Osteoblast (primary cell): ENCODE results near the gene WASHC4. TPM values are rescaled to one million over a fixed set of nuclear protein-coding genes. Genes with fewer than 3 reads are reported as not detected.

Experiments
- DNase-seq: peaks from one replicate; pipeline ENCODE4 v3.0.0; 2011; ENCODE audit warnings: low spot score, mixed read lengths; ENCODE audit not compliant: insufficient read length; ENCODE audit errors: missing footprints
- H2AFZ ChIP-seq: 2 replicates; pipeline ENCODE4 v1.6.0; 2011; ENCODE audit warnings: mild to moderate bottlenecking, low read length
- H3K27ac ChIP-seq: 2 replicates; pipeline ENCODE4 v1.5.1; 2011; ENCODE audit warnings: mild to moderate bottlenecking, low read depth, low read length, moderate library complexity
- H3K27me3 ChIP-seq: 2 replicates; pipeline ENCODE4 v1.6.0; 2012; ENCODE audit warnings: mild to moderate bottlenecking, control low read depth, inconsistent platforms, low read length, moderate library complexity; ENCODE audit not compliant: insufficient read depth
- H3K36me3 ChIP-seq: 2 replicates; pipeline ENCODE4 v1.5.1; 2011; ENCODE audit warnings: mild to moderate bottlenecking, low read length, control low read depth, moderate library complexity; ENCODE audit not compliant: insufficient read depth
- H3K4me1 ChIP-seq: 2 replicates; pipeline ENCODE4 v1.5.1; 2011; ENCODE audit warnings: mild to moderate bottlenecking, low read length, control low read depth, moderate library complexity; ENCODE audit not compliant: insufficient read depth
- H3K4me2 ChIP-seq: 2 replicates; pipeline ENCODE4 v1.6.0; 2011; ENCODE audit warnings: mild to moderate bottlenecking, low read length; ENCODE audit not compliant: insufficient read depth
- H3K4me3 ChIP-seq: fragments of 200-600 bp; sonication (generic); 3 replicates; pipeline ENCODE4 v1.5.1; 2012; ENCODE audit warnings: mild to moderate bottlenecking, low read length, inconsistent platforms; ENCODE audit not compliant: insufficient read depth
- H3K79me2 ChIP-seq: 2 replicates; pipeline ENCODE4 v1.6.0; 2012; ENCODE audit warnings: mild to moderate bottlenecking, low read length, control low read depth, inconsistent platforms; ENCODE audit not compliant: insufficient read depth
- H3K9me3 ChIP-seq: 2 replicates; pipeline ENCODE4 v1.5.1; 2011; ENCODE audit warnings: low read depth, low read length, control low read depth
- H4K20me1 ChIP-seq: 2 replicates; pipeline ENCODE4 v1.6.0; 2012; ENCODE audit warnings: mild to moderate bottlenecking, low read length, control low read depth; ENCODE audit not compliant: insufficient read depth
- CTCF ChIP-seq: IDR thresholded peaks from 2 replicates; pipeline ENCODE4 v1.5.1; 2011; ENCODE audit warnings: mild to moderate bottlenecking, low read depth, low read length, moderate library complexity; ENCODE audit errors: extremely low read depth
- total RNA-seq: library from RNA; depleted of rRNA; stranded (reverse); fragments of >200 nt; gene quantifications from 2 replicates; pipeline ENCODE4 v1.2.3, GENCODE V29; 2012

Gene WASHC4
- total RNA-seq, 1 donor: 124 TPM

- no peak overlapping the region for H3K4me3 ChIP-seq
- H3K4me1 ChIP-seq: peaks cover 4% of the 10 kb centered on the region
- H4K20me1 ChIP-seq: no peaks in the 10 kb centered on the region
- no peaks in the 10 kb centered on the region for H3K27me3 ChIP-seq
- no peaks in the 10 kb centered on the region for H3K36me3 ChIP-seq
- peak overlapping the region; percentile 37 for H2AFZ ChIP-seq
- H3K4me2 ChIP-seq: no peak overlapping the region
- no peak overlapping the region for H3K27ac ChIP-seq
- no peaks in the 10 kb centered on the region for H3K79me2 ChIP-seq
- DNase-seq: no peak
- no peak for TF ChIP-seq CTCF
- no peaks in the 10 kb centered on the region for H3K9me3 ChIP-seq
Observed at GRCh38 chr12:105099356-105099755, 8.2 kb upstream of the WASHC4 start.

DNA sequence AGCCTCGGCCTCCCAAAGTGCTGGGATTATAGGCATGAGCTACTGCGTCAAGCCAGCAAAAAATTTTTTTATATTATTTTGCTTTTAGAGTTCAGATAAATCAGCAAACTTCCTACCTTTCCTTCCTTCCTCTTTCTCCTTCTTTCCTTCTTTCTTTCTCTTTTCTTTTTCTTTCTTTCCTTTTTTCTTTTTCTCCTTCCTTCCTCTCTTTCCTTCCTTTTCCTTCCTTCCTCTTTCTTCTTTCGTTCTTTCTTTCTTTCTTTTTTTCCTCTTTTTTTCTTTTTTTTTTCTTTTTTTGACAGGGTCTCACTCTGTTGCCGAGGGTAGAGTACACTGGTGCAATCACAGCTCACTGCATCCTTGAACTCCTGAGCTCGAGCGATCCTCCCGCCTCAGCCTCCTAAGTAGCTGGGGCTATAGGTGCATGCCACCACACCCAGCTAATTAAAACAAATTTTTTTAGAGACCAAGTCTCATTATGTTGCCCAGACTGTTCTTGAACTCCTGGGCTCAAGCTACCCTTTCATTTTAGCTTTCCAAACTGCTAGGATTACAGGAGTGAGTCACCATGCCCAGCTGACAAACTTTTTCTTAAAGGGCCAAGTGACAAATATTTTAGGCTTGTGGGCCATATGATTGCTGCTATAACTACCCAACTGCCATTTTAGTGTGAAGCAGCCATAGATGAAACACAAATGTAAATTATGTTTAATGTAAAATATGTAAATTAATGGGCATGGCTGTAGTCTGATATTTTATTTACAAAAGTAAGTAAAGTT lies 7.1 kb upstream of the WASHC4 start:
- Histone ChIP-seq H3K27ac (no peak overlapping the region), H4K20me1 (no peaks in the 10 kb centered on the region), H3K4me2 (peak overlapping the region; percentile 37), H2AFZ (peak overlapping the region; percentile 69), H3K27me3 (no peaks in the 10 kb centered on the region), H3K36me3 (no peaks in the 10 kb centered on the region), H3K4me3 (peak overlapping the region; percentile 36), H3K9me3 (no peaks in the 10 kb centered on the region), H3K4me1 (peaks cover 4% of the 10 kb centered on the region), H3K79me2 (no peaks in the 10 kb centered on the region)
- TF ChIP-seq CTCF: no peak
- peak; percentile 65 for DNase-seq

DNA sequence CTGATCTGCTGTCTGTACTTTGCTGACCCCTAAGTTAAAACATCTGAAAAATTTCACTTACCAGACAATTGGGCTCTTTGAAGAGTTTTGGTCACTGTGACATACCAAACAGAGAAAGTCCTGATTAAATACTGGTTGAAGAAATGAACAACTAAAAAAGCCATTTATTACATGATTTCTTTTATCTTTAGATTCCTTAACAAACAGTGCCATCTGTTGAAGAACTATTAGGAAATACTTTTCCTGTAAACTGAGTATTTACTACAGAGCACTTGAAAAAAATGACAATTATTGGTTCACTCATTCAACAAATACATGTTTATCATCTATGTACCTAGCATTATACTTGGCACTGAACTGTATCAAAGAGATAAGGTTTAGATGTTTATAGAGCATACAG lies 6.5 kb upstream of the WASHC4 start:
- no peak overlapping the region for H2AFZ ChIP-seq
- no peak overlapping the region for H3K4me2 ChIP-seq
- no peak overlapping the region for H3K27ac ChIP-seq
- peaks cover 4% of the 10 kb centered on the region for H3K4me1 ChIP-seq
- no peaks in the 10 kb centered on the region for H4K20me1 ChIP-seq
- no peak overlapping the region for H3K4me3 ChIP-seq
- no peaks in the 10 kb centered on the region for H3K36me3 ChIP-seq
- H3K79me2 ChIP-seq: no peaks in the 10 kb centered on the region
- DNase-seq: no peak
- H3K27me3 ChIP-seq: no peaks in the 10 kb centered on the region
- no peaks in the 10 kb centered on the region for H3K9me3 ChIP-seq
- TF ChIP-seq CTCF: peak; percentile 36

GRCh38 chr12:105102673-105103072 lies 4.9 kb upstream of the WASHC4 start:
- H3K4me2 ChIP-seq: no peak overlapping the region
- H3K79me2 ChIP-seq: peaks cover under 1% of the 10 kb centered on the region
- TF ChIP-seq CTCF: no peak

More at GRCh38 chr12:105102673-105103072, 4.9 kb upstream of the WASHC4 start:
- Histone ChIP-seq H3K9me3 (no peaks in the 10 kb centered on the region), H4K20me1 (no peaks in the 10 kb centered on the region), H2AFZ (no peak overlapping the region), H3K4me1 (peaks cover 8% of the 10 kb centered on the region), H3K27ac (no peak overlapping the region), H3K27me3 (no peaks in the 10 kb centered on the region), H3K36me3 (no peaks in the 10 kb centered on the region), H3K4me3 (no peak overlapping the region)
- no peak for DNase-seq
